Renal pelvis (tissue), 12 donors: ENCODE measurements around the gene CCDC27. TPM values are rescaled to one million over a fixed set of nuclear protein-coding genes. Genes with fewer than 3 reads are reported as not detected.

Experiments
- DNase-seq: peaks from one replicate; pipeline ENCODE4 v3.0.0-alpha.2; 2013
- long read RNA-seq, 16 experiments: transcript quantifications; one replicate each; lab custom pipeline, GENCODE V29; 2026
- polyA plus RNA-seq, 3 donors: library from polyadenylated mRNA; unstranded; fragments of 120-200 nt; gene quantifications; one replicate each; pipeline ENCODE4 v1.2.1, GENCODE V29; 2013; ENCODE audit not compliant: insufficient read length in 3 of 3

CCDC27 gene
- under 1 TPM; 0.19 to 0.33 (median 0.30) TPM for polyA plus RNA-seq
- long read RNA-seq, donor 1 = 0 reads
- long read RNA-seq, donor 2 = 0 reads
- long read RNA-seq, donor 3 = 0 reads
- long read RNA-seq, donor 4 = 0 reads
- long read RNA-seq, donor 5 = 0 reads
- long read RNA-seq, donor 6 = 0 reads
- long read RNA-seq, donor 7, partial matches to known transcripts = 182 of 182 reads
- long read RNA-seq, donor 7, other reads (novel, unspliced or antisense) = 0 of 182 reads
- long read RNA-seq, donor 8, partial matches to known transcripts = 64 of 69 reads
- long read RNA-seq, donor 8, other reads (novel, unspliced or antisense) = 5 of 69 reads
- long read RNA-seq, donor 9, partial matches to known transcripts = 176 of 176 reads
- long read RNA-seq, donor 9, other reads (novel, unspliced or antisense) = 0 of 176 reads
- long read RNA-seq, donor 10, partial matches to known transcripts = 23 of 62 reads
- long read RNA-seq, donor 10, other reads (novel, unspliced or antisense) = 39 of 62 reads
- long read RNA-seq, donor 11 = 0 reads
- long read RNA-seq, donor 12, partial matches to known transcripts = 21 of 68 reads
- long read RNA-seq, donor 12, other reads (novel, unspliced or antisense) = 47 of 68 reads
- long read RNA-seq, donor 13, partial matches to known transcripts = 7 of 19 reads
- long read RNA-seq, donor 13, other reads (novel, unspliced or antisense) = 12 of 19 reads
- long read RNA-seq, donor 14 = 0 reads
- long read RNA-seq, donor 15 = 0 reads
- long read RNA-seq, donor 16 = 0 reads

GRCh38 chr1:3752400-3752945 lies at the start of gene CCDC27:
Gene CCDC27 (plus strand): TSS chr1:3752450. CDS start chr1:3752482, 32 bp downstream.
- DNase-seq = no peak

DNA sequence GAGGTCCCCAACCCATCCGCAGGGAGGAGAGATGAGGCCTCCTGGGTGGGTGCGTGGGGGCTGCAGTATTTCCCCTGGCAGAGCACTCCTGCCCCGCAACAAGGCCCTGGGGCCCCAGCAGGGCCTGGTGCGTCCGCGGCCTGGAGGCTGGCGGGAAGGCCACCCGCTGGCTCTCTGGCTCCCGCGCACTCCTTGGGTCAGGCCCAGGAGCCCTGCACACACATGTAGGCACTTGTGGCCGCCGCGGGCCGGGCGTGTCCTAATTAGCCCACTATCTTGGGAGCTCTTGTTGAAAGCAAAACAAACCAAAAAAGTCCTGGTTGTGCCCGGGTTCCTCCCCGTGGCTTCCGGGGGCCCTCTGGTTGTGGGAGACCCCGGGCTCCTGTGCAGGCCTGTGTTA lies 49.7 kb upstream of the CCDC27 start:
- DNase-seq = no peak

DNA sequence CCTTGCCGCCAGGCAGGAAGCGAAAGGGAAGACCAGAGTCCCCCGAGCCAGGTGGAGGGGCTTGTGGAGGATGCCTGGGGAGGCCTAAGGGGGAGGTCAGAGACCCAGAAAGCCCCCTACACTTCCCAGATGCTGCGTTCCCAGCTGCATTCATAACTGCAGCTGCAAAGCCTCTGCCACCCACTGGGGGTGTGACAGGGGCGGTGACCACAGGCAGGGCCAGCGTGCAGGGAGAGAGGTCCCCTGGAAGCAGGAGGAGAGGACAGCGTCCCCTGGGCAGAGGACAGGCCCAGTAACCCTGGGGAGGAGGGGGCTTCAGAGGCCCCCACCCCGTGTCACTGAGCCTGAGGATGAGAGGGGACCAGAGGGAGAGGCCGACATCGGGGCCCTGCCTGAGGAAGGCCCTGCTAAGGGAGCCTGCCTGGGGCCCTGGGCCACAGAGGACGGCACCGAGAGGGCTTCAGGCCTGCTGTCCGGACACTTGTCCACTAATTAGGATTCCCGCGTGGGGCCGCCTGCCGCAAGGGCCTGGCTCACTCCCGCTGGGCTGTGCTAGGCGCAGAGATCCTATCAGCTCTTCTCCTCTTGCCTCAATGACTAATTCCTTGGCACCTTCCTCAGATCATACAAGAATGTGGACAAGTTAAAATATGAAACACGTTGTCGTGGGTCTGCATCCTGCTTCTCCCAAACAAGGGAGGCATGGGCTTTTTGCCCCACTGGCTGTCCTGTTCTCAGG lies 49.1 kb upstream of the CCDC27 start:
- DNase-seq = no peak

DNA sequence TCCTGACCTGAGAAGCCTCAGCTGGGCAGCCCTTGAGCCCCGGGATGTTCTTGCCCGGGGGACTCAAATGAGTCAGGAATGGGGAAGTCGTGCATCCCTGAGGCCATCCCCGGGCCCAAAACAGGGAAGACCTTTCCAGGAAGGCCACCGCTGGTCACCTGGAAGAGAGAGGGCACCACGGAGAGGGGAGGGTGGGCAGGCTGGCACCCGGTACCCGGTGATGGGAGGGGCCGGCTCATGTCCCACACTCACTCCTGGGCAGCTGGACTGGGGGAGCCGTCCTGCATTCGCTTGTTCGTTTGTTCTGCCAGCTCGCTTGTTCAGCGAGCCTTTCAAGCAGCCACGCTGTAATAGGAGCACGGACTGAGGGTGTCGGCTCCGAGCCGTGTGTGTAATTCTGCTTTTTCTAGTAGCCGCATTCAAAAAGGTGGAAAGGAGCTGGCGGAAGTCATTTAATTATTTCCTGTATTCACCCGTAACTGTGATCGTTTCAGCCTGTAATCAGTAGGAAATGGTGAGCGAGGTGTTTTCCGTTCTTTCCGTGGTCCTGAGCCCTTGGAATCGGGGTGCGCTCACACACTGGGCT lies 48.4 kb upstream of the CCDC27 start:
- no peak for DNase-seq

GRCh38 chr1:3705341-3705950 lies 46.8 kb upstream of the CCDC27 start:
- DNase-seq = no peak

- no peak for DNase-seq
Measured at GRCh38 chr1:3706651-3707297, 45.5 kb upstream of the CCDC27 start.

GRCh38 chr1:3707298-3707938 lies 44.8 kb upstream of the CCDC27 start:
- DNase-seq = no peak

GRCh38 chr1:3707939-3708328 lies 44.3 kb upstream of the CCDC27 start:
- no peak for DNase-seq

GRCh38 chr1:3708791-3709190 lies 43.5 kb upstream of the CCDC27 start:
- no peak for DNase-seq

- DNase-seq = no peak
Measured at GRCh38 chr1:3710251-3710650, 42.0 kb upstream of the CCDC27 start.

DNA sequence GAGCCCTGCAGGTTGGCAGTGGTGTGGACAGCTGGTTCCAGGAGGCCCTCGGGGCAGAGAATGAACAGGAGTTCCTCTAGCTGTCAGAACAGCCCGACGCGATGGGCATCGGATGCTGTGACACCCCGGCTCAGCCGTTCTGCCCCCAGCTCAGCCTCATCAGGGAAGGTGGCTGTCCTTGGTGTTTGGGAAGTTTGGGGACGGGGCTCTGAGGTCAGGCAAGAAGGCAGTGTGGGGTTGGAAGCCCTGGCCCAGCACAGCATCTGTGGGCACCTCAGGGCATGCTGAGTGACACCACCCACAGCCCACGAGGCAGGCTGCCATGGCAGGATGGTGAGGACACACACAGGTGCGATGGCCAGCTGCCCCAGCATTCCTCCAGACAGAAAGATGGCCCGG lies 40.9 kb upstream of the CCDC27 start:
- no peak for DNase-seq

DNA sequence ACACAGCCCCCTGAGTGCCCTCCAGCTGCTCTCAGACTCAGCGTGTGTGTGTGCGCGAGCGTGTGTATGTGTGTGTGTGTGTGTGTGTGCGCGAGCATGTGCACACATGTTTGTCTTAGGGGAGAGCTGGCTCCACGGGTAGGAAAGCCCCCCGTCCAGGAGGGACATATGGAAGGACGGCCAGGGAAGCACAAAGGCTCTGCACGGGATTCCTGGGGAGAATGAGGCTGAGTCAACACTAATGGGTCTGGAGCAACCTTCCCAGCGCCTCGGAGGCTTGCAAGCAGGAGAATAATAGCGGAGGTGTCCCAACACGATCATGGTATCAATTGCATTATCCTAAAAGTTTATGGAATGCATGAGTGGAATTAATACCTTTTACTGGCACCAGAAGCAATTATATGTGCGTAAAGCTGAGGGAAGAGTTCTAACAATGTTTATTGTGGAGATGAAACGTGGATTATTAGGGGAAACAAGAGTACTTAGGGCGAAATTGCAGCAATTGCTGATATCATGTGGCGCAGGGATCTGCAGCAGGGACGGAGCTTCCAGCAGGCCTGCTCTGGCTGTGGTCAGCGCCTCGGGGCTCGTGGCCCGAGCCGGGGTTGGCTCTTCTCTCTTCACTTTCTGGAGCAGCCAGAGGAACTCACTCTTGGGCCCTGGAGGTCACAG lies 40.3 kb upstream of the CCDC27 start:
- no peak for DNase-seq

DNA sequence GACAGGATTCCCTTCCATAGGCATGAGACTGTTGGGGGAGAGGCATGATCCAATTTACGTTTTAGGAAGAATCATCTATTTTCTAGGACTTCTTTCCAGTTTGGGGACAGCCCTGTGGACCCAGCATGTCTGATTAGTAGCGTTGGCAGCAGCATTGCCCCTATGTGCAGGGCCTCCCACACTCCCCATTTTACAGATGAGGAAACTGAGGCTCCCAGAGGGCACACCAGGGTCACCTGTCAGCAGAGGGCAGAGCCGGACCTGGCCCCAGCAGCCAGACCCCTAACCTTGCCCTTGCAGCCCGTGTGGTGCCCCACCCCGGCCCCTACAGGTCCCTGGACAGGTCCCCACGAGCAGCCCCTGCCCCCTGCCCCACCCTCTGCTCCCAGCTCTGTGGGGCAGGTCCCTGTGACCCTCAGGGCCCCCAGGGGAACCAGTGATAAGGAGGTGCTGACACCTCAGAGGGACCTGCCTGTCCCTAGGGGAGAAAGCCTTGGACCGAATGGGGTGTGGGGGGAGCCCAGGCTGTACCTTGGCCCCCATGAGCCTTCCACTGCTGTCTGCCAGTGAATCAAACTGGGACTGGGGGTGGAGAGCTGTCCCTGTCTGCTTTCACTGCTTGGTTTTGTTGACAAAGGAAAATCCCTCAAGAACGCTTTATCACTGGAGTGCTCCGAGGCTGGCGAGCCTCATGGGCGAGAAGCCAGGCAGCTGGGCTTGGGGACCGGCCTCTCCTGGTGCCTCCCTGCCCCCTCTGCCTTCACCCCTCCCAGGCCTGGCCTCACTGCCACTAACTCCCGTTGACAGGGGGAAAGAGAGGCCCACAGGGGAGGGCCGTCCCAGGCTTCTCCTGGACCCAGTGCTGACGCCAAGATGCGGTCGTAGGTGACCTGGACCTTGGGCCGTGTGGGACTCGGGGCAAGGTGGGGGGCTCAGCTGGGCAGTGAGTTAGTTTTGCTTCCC lies 39.4 kb upstream of the CCDC27 start:
- DNase-seq = no peak

DNA sequence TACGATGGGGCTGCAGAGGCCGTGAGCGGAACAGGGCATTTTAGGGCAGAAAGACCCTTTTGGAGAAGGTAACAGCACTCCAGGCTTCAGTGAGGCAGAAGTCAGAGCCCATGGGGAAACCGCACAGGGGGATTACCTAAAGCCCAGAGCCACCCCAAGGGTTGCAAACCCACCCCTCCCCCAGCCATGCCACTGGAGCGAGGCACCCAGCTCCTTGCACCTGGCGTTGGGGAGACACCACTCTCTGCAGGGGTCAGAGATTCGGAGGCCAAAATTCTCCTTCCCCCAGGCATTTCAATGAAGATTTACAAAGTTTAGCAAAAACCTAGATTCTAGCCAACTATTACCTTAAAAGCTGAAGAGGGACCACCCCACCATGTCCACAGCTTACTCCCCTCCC lies 38.4 kb upstream of the CCDC27 start:
- DNase-seq = no peak

DNA sequence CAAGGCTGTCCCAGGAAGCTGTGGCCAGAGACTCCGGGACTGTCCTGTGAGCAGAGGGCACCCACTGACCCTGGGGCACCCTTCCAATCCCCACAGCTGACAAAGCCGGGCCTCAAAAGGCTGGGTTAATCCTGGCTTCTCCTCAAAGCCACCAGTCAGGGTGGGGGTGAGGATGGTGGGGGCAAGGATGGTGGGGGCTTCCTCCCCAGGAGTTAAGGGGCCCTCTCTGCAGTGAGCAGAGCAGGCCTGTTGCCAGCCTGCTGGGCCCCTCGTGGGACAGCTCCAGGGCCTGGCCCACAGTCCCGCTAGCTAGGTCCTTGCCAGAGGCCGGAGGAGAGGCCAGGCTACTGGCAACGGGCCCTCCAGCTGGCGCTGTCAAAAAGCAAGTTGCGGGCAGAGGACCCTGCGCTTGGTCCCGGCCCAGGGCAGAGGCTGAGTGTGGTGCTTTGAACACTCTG lies 37.9 kb upstream of the CCDC27 start:
- DNase-seq = no peak

DNA sequence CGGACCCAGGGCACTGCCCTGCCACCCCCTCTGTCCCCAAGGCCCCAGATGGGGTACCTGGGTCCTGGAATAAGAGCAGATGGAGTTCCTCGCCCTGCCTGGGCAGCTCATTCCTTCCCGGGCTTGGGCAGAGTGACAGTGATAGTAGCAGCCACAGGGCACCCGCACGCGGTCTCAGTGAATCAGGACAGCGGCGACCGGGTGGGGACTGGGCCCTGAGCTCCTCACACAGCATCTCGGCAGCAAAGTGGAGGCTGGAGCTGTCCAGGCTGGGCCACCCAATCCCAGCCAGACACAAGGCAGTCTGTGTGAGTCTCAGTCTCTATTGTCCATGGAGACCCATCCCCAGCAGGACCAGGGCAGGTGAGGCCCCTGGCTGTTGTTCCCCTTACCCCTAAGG lies 37.4 kb upstream of the CCDC27 start:
- DNase-seq = no peak

- no peak for DNase-seq
Measured at GRCh38 chr1:3716351-3716750, 35.9 kb upstream of the CCDC27 start.

GRCh38 chr1:3717041-3717714 lies 35.1 kb upstream of the CCDC27 start:
- DNase-seq = no peak
